GM18502 (cell line): ENCODE measurements around the gene ANKRD11.
"Not testable (repeated sequence)": the region's sequence is repeated elsewhere in the genome, so short reads cannot be mapped to it uniquely, and the experiment has no call there.

Experiments used
- ATAC-seq: cut with Tn5 transposase; IDR thresholded peaks from one replicate; pipeline ENCODE4 v1.9.1; 2021; ENCODE audit warnings: mild to moderate bottlenecking; ENCODE audit not compliant: unreplicated experiment, poor library complexity

The ANKRD11 gene

GRCh38 chr16:89335803-89336485 lies 154.4 kb downstream of the ANKRD11 start:
- ATAC-seq = no peak

- no peak for ATAC-seq
Measured at GRCh38 chr16:89334988-89335802, 155.2 kb downstream of the ANKRD11 start.

DNA sequence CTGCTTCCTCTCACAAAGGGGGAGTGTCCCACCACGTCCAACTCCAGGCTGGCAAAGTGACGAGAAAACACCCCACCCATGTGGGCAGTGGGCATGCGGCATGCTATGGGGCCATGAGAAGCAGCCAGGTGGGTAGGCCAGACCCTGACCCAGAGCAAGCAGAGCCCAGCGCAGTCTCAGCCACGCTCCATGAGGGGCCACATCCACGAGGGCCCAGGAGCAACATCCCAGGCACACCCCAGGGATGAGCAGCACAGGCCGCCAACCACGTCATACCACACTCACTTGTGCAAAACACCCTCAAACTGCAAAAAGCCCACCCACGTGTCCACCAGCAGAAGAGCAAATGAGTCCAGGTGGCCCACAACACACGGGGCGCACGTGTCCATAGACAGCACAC lies 155.9 kb downstream of the ANKRD11 start:
- no peak for ATAC-seq

- no peak for ATAC-seq
Measured at GRCh38 chr16:89334050-89334449, 156.3 kb downstream of the ANKRD11 start.

- ATAC-seq = peak; percentile 42
Measured at GRCh38 chr16:89333401-89334001, 156.9 kb downstream of the ANKRD11 start.

DNA sequence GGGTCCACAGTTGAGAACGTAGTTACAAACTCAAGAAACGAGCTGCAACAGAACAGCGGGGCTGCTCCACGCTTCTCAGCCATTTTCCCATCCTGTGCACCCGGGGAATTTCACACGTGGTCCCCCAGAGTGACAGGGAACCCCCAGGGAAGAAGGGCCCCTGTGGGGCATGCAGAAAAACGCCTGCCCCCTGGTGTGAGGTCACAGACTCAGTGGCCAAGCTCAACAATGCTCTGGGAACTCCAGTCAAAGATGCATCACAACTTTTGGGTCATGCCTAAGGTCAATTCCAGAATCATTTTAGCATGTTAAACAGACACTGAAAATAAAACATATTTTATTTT lies 157.5 kb downstream of the ANKRD11 start:
- ATAC-seq = no peak

- no peak for ATAC-seq
Measured at GRCh38 chr16:89332243-89332901, 158.0 kb downstream of the ANKRD11 start.

- no peak for ATAC-seq
Measured at GRCh38 chr16:89331371-89332109, 158.8 kb downstream of the ANKRD11 start.

GRCh38 chr16:89330177-89330856 lies 160.0 kb downstream of the ANKRD11 start:
- ATAC-seq = no peak

DNA sequence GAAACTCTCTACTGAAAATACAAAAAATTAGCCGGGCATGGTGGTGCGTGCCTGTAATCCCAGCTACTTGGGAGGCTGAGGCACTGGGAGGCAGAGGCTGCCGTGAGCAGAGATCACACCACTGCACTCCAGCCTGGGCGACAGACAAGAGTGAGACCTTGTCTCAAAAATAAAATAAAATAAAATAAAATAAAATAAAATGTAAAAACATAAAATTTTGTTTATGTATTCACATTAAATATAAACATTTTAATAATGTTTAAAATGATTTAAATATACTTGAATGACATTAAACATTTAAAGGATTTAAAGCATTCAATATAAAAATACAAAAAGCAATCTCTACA lies 160.6 kb downstream of the ANKRD11 start:
- ATAC-seq = not testable (repeated sequence)

DNA sequence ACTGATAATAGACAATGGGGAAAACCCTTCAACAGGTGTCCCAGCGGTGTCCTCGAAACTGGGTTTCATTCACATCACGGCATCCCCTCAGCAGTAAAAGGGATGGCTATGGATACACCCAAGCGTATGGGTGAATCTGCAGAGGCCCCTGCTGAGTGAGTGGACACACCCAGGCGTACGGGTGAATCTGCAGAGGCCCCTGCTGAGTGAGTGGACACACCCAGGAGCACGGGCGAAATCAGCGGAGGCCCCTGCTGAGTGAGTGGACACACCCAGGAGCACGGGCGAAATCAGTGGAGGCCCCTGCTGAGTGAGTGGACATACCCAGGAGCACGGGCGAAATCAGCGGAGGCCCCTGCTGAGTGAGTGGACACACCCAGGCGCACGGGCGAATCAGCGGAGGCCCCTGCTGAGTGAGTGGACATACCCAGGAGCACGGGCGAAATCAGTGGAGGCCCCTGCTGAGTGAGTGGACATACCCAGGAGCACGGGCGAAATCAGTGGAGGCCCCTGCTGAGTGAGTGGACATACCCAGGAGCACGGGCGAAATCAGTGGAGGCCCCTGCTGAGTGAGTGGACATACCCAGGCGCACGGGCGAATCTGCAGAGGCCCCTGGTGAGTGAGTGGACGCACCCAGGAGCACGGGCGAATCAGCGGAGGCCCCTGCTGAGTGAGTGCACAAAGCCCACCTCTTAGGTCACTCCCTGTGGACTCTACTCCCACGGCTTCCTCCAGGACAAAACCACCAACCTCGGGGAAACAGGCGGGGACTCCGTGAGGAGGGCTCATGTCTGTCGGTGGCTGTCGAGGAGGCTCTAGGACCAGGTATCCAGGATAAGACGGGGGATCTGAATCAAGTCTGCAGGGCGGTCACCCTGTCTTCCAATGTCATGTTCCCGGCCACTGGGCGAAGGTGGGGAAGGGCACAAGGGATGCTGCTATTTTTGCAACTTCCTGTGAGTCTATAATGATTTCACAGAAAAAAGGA lies 161.7 kb downstream of the ANKRD11 start:
- ATAC-seq = not testable (repeated sequence)

- no peak for ATAC-seq
Measured at GRCh38 chr16:89326721-89327120, 163.6 kb downstream of the ANKRD11 start.

DNA sequence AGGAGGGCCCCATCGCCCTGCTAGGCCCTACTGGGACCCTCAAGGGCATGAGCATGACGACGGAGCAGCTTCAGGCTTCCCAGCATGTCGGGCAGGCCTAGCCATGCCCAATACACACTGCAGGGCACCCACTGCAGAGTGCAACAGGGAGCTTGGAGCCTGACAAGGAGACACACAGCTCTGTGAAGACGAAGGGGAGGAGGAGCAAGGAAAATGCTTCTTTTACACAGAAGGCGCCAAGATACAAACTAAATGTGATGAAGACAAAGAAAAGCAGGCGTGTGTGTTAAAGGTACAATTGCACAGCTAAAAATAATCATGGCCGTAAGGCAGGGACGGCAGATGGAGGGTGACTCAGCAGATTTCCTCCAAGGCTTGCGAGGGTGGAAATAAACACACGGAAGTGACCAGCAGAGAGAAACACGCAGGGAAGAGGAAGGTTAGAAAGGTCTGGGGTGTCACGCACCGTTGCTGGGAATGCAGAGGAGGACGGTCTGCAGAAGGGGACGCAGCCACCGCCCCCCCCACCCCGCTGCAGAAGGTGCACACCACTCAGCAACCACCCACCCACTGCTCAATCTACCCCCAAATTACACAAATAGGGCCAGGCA lies 164.4 kb downstream of the ANKRD11 start:
- no peak for ATAC-seq

GRCh38 chr16:89324056-89325010 lies 166.0 kb downstream of the ANKRD11 start:
- ATAC-seq = peak; percentile 49

DNA sequence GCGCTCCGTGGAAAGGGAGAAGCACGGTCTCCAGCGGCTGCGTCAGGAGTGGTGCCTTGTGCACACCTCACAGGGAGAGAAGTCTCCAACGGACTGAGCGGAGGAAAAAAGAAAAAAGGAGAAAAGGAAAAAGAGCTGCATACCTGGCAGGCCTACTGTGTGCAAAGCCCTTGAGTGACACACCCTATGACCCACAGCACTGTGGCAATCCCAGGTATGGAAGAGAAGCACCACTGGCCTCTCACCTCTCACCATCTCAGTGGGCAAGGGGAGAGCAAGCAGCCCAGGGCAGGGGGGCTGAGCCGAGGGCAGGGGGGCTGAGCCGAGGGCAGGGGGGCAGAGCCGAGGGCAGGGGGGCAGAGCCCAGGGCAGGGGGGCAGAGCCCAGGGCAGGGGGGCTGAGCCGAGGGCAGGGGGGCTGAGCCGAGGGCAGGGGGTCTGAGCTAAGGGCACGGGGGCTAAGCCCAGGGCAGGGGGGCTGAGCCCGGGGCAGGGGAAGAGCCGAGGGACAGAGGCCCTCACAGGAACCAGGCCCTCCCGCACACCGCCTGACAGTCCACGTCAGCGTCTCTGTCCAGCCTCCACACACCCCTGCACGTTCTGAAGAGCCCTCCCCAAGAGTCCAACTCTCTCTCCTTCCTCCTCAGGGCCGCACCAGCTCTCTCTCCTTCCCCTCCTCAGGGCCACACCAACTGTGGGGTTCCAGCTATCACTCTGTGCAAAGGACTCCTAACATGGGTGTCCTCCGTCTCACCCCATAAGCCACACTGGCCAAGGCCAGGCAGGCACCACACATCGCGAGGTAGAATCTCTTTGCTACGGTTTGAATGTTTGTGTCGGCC lies 167.0 kb downstream of the ANKRD11 start:
- no peak for ATAC-seq
